Effector memory CD4-positive, alpha-beta T cell (primary cell): ENCODE data around the gene AGBL1.
A peak's percentile ranks its signal among the peaks of the same experiment; 100 is the strongest.

Experiments used
- DNase-seq, 3 donors: peaks; one replicate each; pipeline ENCODE4 v3.0.0-alpha.2; 2020
- H3K27ac ChIP-seq: 2 replicates; pipeline ENCODE4 v1.7.0; 2013; ENCODE audit warnings: mild to moderate bottlenecking, low read length, moderate library complexity; ENCODE audit not compliant: insufficient read depth, poor library complexity, severe bottlenecking
- H3K27me3 ChIP-seq: replicated peaks from 2 replicates; pipeline ENCODE4 v1.7.0; 2013; ENCODE audit warnings: mild to moderate bottlenecking, low read length; ENCODE audit not compliant: insufficient read depth, control insufficient read depth, poor library complexity, severe bottlenecking
- H3K36me3 ChIP-seq: 2 replicates; pipeline ENCODE4 v1.7.0; 2013; ENCODE audit warnings: mild to moderate bottlenecking, low read length, moderate library complexity; ENCODE audit not compliant: control insufficient read depth, insufficient read depth
- H3K4me1 ChIP-seq: 2 replicates; pipeline ENCODE4 v1.7.0; 2013; ENCODE audit warnings: low read length, mild to moderate bottlenecking; ENCODE audit not compliant: control insufficient read depth, insufficient read depth, poor library complexity, severe bottlenecking
- H3K4me3 ChIP-seq: 2 replicates; pipeline ENCODE4 v1.7.0; 2013; ENCODE audit warnings: low read length, low read depth, mild to moderate bottlenecking; ENCODE audit not compliant: insufficient read depth, poor library complexity, severe bottlenecking
- H3K9me3 ChIP-seq: 2 replicates; pipeline ENCODE4 v1.7.0; 2013; ENCODE audit warnings: mild to moderate bottlenecking, low read length, moderate library complexity; ENCODE audit not compliant: control insufficient read depth

Gene AGBL1

DNA sequence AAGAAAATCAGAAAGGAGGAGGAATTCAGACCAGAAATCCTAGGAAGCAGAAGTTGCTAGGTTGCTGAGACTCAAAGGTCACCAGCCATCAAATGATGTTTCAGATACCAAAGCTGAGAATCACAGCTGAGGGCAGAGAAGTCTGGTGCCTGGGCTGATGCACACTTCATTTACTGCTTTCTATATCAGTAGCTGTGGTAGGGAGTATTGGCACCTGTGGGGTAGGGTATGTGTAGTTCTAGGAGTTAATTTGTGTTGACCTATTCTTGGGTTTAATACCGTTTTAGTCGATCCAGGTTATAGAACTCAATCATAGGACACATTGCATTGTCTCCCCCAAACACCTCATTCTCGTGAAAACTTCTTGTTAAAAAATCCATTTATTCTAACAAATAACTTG, 529.6 kb downstream of the AGBL1 start:
- Histone ChIP-seq H3K4me1 (peaks cover 3% of the 10 kb centered on the region), H3K36me3 (no peaks in the 10 kb centered on the region), H3K9me3 (no peaks in the 10 kb centered on the region), H3K27ac (no peak overlapping the region), H3K4me3 (no peak overlapping the region), H3K27me3 (no peaks in the 10 kb centered on the region)
- DNase-seq, result no peak

DNA sequence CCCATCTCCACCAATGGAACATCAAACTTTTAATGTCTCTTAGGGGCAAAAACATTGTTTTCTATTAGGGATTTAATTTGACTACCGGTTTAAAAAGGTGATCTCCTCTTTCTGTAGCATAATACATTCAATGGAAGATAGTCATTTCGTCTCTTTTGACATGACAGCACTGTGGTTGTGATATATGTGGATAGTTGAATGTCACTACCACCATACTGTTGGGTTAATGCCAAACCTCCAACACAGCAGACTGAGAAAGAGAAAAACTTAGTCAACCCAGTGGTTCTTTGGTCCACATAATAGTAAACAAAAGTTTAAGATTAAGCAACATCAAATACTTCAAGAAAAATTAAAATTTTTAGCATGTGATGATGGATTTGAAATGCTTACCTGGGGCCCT, 530.4 kb downstream of the AGBL1 start:
- Histone ChIP-seq H3K4me1 (peaks cover 4% of the 10 kb centered on the region), H3K36me3 (no peaks in the 10 kb centered on the region), H3K4me3 (no peak overlapping the region), H3K9me3 (no peaks in the 10 kb centered on the region), H3K27ac (no peak overlapping the region), H3K27me3 (no peaks in the 10 kb centered on the region)
- no peak for DNase-seq

DNA sequence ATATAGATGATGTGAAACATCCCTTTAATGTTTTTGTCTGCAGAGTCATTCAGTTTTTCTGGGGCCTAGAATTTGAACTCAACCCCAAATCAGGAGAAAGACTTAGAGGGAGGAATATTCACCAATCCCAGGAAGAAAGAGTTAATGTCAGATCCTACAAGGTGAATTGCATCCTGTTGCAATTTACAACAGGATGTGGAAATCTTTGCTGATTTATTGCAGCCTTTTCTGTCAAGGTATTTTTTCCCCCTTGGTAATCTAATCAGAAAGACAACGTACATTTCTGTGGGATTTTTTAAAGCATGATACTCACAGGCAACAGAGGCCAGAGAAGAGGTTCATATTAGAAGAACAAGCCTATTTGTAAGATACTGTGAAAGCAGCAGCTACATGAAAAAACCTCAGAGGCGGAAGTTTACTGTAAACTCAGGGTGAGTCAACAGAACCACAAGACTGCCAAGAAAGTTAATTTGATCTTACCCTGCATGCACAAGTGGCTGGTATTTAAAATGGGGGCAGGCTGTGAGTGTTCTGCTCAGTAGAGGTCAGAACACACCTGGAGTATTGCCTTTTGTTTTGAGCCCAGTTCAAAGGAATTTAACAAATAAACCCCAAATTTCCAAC, 531.9 kb downstream of the AGBL1 start:
- no peak overlapping the region for H3K4me3 ChIP-seq
- DNase-seq, result peak in 1 of 3 donors; percentile 4
- H3K27me3 ChIP-seq, result no peaks in the 10 kb centered on the region
- H3K4me1 ChIP-seq, result peaks cover 8% of the 10 kb centered on the region
- H3K36me3 ChIP-seq, result no peaks in the 10 kb centered on the region
- no peaks in the 10 kb centered on the region for H3K9me3 ChIP-seq
- H3K27ac ChIP-seq, result no peak overlapping the region

DNA sequence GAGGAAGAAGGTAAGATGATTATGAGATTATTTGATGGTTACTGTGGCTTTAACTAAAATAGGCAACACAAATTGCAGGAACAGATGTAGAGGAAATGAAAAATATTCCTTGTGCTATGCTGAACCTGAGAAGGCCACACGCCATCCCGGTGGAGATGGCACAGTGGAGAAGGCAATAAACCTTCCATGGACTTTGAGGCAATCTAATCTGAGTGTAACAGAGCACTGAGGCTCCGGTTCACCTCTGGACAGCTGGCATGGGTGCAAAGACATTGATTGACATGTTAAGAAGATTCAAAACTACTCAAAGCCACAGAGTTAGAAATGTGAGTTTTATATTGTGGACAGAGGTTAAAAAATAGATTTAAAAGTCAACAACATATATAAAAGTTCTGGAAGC, 535.7 kb downstream of the AGBL1 start:
- H3K4me1 ChIP-seq, result peaks cover 15% of the 10 kb centered on the region
- H3K4me3 ChIP-seq, result no peak overlapping the region
- H3K36me3 ChIP-seq, result no peaks in the 10 kb centered on the region
- no peaks in the 10 kb centered on the region for H3K9me3 ChIP-seq
- no peak for DNase-seq
- no peak overlapping the region for H3K27ac ChIP-seq
- no peaks in the 10 kb centered on the region for H3K27me3 ChIP-seq

DNA sequence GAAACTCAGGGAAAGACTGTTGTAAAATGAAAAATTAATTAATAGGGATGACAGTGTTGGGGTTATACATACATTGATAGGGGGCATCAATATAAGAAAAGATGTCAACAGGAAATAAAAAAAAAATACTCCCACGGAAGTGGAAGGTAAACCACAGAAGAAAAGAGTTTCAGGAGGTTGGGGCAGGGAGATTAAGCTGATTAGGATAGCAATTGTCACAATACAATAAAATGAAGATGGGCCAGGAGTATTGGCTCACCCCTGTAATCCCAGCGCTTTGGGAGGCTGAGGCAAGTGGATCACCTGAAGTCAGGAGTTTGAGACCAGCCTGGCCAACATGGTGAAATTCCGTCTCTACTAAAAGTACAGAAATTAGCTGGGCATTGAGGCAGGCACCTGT, 536.1 kb downstream of the AGBL1 start:
- no peak overlapping the region for H3K4me3 ChIP-seq

DNA sequence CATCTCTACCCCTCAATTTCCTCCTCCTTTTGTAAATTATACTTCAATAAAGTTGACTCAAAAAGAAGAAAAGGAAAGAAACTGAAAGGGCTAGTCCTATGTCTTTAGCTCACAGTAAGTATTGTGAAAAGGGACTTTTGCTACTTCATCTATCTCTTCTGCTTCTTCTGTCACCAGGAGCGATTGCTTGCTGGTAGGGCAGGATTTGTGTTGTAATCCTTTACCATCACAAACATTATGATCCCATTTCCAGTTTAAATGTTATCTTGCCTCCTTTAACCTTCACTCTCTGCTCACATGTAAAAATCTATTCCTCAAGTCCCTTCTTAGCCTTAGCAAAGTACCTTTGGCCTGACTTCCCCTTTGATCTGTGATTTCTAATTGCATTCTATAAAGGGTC, 537.1 kb downstream of the AGBL1 start:
- DNase-seq, result no peak
- Histone ChIP-seq H3K27ac (no peak overlapping the region), H3K36me3 (no peaks in the 10 kb centered on the region), H3K27me3 (no peaks in the 10 kb centered on the region), H3K9me3 (no peaks in the 10 kb centered on the region), H3K4me1 (peaks cover 12% of the 10 kb centered on the region), H3K4me3 (no peak overlapping the region)

More for the DNA sequence above, 536.1 kb downstream of the AGBL1 start:
- DNase-seq, result no peak
- no peaks in the 10 kb centered on the region for H3K27me3 ChIP-seq
- no peaks in the 10 kb centered on the region for H3K9me3 ChIP-seq
- peaks cover 15% of the 10 kb centered on the region for H3K4me1 ChIP-seq
- H3K27ac ChIP-seq, result no peak overlapping the region
- no peaks in the 10 kb centered on the region for H3K36me3 ChIP-seq

DNA sequence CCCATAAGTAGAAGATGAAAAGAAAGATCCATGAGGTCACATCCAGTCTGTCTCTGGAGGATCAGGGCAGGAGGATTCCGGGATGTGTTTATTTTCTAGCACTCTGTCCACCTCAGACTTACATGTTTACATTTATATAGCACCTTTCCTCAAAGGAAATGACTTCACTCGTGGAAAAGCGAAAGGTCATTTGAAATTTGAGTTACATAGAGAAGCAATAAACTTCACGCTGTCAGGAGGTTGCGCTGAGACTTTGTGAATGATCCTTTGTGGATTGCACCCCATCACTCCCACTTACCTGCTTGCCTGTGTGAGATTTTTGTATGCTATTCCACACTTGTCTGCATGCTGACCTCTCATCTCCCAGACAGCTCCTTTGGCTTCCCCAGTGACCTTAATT, 540.5 kb downstream of the AGBL1 start:
- H3K4me3 ChIP-seq, result no peak overlapping the region
- H3K9me3 ChIP-seq, result no peaks in the 10 kb centered on the region
- H3K36me3 ChIP-seq, result no peaks in the 10 kb centered on the region
- peaks cover 16% of the 10 kb centered on the region for H3K4me1 ChIP-seq
- no peak overlapping the region for H3K27ac ChIP-seq
- no peak for DNase-seq
- no peaks in the 10 kb centered on the region for H3K27me3 ChIP-seq

DNA sequence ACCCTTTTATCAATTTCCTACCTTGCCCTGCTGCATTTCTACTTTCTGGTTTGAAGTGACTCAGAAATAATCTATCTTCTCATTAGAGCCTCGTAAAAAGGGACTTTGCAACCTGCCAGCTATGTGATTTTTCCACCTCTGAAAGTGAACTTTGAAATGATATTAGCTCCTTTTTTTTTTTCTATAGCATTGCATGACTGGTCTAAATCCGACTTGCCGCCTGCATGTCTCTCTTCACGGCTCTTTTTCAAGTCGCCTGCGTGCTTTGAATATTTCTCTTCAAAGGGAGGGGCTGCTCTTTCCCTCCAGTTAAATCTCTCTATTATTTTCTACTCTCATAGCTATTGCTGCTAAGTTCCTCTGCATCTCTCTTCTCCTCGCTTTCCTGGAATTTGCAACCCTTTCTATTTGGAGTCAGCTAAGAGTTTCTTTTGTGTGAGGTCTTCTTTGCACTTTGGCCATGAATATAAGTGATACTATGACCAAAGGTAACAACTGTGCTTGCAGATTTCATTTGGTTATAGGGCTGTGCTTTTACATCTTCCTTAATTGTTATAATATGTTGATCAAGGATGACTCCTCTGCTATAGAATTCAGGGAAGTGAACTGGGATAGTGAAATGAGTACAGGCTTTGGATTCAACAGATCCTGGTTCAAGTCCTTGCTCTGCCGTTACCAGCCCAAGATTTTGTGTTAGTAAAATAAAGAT, 541.1 kb downstream of the AGBL1 start:
- H3K4me1 ChIP-seq, result peaks cover 12% of the 10 kb centered on the region
- H3K27ac ChIP-seq, result no peak overlapping the region
- DNase-seq, result no peak
- no peak overlapping the region for H3K4me3 ChIP-seq
- no peaks in the 10 kb centered on the region for H3K27me3 ChIP-seq
- H3K36me3 ChIP-seq, result no peaks in the 10 kb centered on the region
- H3K9me3 ChIP-seq, result no peaks in the 10 kb centered on the region

DNA sequence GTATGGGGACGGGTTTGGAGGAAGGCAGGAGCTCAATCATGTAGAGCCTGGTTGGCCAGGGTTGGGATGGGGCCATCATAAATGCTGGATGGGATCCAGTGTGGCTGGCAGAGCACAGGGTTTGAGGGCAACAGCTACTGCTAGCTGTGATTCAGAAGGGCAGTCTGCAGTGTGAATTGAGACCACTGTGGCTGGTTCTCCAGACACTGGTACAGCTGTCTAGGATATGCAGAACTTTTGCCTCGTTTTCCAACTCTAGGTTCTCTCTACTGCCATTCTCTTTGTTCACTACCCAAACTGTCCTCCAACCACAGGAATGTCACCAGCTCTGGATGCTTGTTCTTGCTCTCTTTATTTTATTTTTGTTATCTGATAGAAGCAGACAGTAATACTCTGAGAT, 543.6 kb downstream of the AGBL1 start:
- Histone ChIP-seq H3K9me3 (no peaks in the 10 kb centered on the region), H3K27ac (no peak overlapping the region), H3K4me3 (no peak overlapping the region), H3K4me1 (peaks cover 5% of the 10 kb centered on the region), H3K36me3 (no peaks in the 10 kb centered on the region), H3K27me3 (no peaks in the 10 kb centered on the region)
- no peak for DNase-seq

DNA sequence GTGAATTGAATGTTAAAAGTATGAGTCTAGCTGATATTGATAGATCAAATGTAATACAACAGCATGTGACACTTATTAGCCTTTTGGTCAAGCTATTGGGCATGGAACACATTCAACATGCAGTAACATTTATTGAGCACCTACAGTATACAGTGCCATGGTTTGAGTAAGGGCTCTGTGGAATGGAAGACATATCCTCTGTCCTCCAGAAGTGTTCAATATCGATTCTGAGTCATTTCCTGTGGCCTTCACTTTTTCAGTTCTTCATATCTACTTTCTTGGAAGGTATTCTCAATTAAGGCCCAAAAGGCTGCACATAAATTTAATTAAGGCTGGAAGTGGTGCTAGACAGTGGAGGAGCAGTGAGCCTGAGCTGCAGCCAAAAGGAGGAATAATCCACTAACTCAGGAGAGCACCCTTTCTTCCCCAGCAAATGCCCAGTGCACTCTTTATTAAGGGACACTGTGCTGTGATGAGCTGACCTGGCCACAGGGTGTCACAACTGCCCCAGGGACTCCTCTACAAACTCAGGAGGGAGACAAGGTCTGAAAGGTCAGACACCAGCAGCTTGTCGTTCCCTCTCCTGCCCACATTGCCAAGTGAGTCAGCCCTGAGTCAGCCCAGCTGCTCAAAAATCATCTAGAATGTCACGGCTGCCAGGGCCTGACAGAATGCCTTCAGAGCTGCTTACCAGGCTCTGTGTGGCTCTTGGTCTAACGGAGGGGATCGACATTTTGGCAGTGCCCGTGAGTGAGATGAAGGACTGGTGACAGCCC, 544.8 kb downstream of the AGBL1 start:
- Histone ChIP-seq H3K9me3 (no peaks in the 10 kb centered on the region), H3K4me1 (peaks cover 5% of the 10 kb centered on the region), H3K27ac (no peak overlapping the region), H3K4me3 (no peak overlapping the region), H3K36me3 (no peaks in the 10 kb centered on the region), H3K27me3 (no peaks in the 10 kb centered on the region)
- DNase-seq, result peak; percentile 8 to 18 (median 14)
